Epidermal melanocyte (primary cell): Measurements from ENCODE around the gene MIS12.

Experiments
- DNase-seq: peaks from one replicate; pipeline ENCODE4 v3.0.0; 2011; ENCODE audit warnings: low spot score; ENCODE audit not compliant: insufficient read length

Gene MIS12

GRCh38 chr17:5532581-5532980 lies 46.2 kb downstream of the MIS12 start:
- DNase-seq, result no peak

GRCh38 chr17:5533486-5534315 lies 47.3 kb downstream of the MIS12 start:
- DNase-seq, result no peak

GRCh38 chr17:5535436-5535835 lies 49.1 kb downstream of the MIS12 start:
- DNase-seq, result no peak

- DNase-seq, result no peak
These were observed 50.7 kb downstream of the MIS12 start for GRCh38 chr17:5536866-5537650.

GRCh38 chr17:5539286-5539685 lies 52.9 kb downstream of the MIS12 start:
- no peak for DNase-seq

- no peak for DNase-seq
These were observed 54.0 kb downstream of the MIS12 start for GRCh38 chr17:5540321-5540720.
